SW 1271 (cell line): ENCODE measurements around the gene TMEM163.

Experiments
- DNase-seq, 2 experiments: peaks; one replicate each; lab custom pipeline; 2025; lab: John Stamatoyannopoulos, UW

The TMEM163 gene

DNA sequence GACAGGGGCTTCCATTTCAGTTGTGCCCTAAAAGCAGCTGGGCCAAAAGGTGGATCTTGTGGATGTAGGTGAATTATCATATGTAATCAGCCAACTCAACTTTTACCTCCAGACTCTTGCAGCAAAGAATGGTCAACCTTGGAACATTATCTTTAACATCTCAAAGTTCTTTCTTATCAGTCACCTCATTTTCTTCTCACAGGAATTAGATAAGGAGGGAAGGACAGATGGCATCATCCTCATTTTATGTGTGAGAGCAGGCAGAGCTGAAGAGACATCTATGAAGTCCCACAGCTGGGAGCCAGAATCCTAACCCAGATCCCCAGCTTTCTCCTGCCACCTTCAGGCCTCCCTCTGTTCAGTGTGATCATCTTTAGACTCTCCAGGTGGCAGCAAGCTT, 282.9 kb downstream of the TMEM163 start:
- DNase-seq, result no peak

- no peak for DNase-seq
Measured at GRCh38 chr2:134435505-134435904, 283.3 kb downstream of the TMEM163 start.

- no peak for DNase-seq
Measured at GRCh38 chr2:134433979-134434378, 284.8 kb downstream of the TMEM163 start.

GRCh38 chr2:134433469-134433868, 285.3 kb downstream of the TMEM163 start:
- DNase-seq, result no peak

DNA sequence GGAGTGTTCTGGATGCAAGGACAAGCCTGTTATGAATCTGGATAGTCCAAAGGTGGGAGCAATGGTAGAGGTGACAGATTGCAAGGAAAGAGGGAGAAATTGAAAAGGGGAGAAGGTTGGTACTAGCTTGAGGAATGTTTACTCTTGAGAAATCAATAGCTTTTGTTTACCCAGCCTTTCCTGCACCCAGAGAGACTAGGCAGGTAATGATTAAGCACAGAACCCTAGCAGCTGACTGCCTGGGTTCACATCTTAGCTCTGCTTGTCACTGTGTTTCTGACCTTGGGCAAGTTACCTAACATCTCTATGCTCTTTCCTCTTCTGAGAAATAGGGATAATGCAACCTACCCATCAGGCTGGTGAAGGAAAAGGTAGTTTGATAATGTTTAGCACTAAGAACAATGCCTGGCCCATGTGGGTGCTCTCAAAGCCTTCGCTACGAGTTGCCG, 286.3 kb downstream of the TMEM163 start:
- DNase-seq, result no peak

GRCh38 chr2:134431838-134432434, 286.9 kb downstream of the TMEM163 start:
- DNase-seq, result peak in 1 of 2 experiments; percentile 8

GRCh38 chr2:134429886-134430285, 288.9 kb downstream of the TMEM163 start:
- DNase-seq, result no peak

- no peak for DNase-seq
Measured at GRCh38 chr2:134426721-134427120, 292.1 kb downstream of the TMEM163 start.

GRCh38 chr2:134425724-134426496, 292.9 kb downstream of the TMEM163 start:
- DNase-seq, result no peak

- no peak for DNase-seq
Measured at GRCh38 chr2:134421556-134422328, 297.1 kb downstream of the TMEM163 start.

GRCh38 chr2:134420920-134421319, 297.9 kb downstream of the TMEM163 start:
- DNase-seq, result no peak

DNA sequence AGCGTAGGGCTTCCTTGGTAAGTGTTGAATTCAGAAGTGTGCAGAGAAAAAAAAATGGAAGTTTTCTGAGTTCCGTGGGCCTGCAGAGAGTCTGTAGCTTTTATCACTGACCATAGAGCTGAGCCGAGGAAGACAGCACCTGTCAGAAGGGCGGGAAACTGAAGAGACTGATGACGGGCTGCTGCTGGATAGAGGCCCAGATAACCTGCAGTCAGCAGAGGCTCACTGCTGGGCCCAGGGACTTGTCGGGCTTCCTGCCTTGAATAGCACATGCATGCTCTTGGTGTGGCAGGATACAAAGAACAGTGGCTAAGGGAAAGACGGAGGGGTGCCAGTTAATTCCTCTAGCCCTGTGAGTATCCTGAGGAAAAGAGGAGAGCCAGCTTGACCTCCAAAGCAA, 298.5 kb downstream of the TMEM163 start:
- DNase-seq, result no peak

DNA sequence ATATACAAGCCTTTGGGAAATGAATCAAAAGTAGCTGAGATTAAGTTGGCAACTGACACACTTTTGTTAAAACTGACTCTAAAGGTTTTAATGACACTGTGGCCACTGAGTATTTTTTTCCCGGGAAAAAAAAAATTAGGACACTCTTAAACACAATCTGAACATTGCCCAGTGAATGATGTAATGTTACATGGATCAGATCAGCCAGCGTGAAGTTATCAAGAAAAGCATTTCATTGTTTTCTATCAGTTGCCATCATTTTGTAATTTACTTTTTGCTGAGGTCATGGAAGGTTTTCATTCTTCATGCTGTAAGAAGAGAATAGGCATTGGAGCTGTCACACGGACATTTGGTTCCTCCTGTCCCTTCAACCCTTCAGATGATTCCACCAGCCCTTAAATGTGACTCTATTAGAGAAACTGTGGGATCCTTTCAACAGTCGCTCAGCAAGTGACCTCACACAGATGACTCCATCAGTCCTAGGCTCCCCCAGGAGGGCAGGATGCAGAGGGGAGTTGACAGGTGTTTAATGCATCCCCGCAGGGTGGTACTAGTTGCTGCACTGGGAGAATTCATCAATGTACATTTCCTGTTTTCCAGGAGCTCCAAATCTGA, 300.7 kb downstream of the TMEM163 start:
- no peak for DNase-seq

- no peak for DNase-seq
Measured at GRCh38 chr2:134416637-134417036, 302.2 kb downstream of the TMEM163 start.

GRCh38 chr2:134416018-134416417, 302.8 kb downstream of the TMEM163 start:
- DNase-seq, result no peak

DNA sequence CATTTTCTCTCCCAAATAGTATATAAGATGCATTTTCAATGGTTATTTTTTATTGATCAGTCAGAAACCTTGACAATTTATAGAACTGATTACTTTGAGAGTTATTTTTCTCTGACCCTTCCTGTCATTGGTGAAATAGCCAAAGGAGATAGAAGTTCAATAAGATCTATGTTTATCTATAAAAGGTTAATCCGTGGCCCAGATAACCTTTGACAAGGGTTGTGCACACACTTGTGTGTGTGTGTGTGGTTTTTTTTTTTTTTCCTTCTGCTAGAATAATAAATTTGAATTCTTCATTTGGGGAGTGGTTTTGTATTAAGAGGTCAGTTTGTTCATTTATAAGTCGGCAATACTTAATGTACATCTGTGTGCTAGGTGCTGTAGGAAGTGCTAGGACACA, 304.9 kb downstream of the TMEM163 start:
- DNase-seq, result no peak

- DNase-seq, result no peak
Measured at GRCh38 chr2:134413430-134413829, 305.4 kb downstream of the TMEM163 start.

DNA sequence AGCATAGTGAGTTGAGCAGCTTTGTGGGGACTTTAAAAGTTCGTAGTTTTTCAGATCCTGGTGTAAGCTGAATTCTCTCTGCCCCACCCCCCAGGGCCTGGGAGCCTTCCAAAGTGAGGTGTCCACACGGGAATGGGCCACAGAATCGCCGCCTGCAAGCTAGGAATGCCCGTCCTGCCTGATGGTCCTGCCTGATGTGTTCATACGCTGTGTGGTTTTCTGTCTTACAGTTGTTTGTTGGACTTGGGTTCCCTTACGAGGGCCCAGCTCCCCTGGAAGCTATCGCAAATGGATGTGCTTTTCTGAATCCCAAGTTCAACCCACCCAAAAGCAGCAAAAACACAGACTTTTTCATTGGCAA, 306.2 kb downstream of the TMEM163 start:
- DNase-seq, result no peak

DNA sequence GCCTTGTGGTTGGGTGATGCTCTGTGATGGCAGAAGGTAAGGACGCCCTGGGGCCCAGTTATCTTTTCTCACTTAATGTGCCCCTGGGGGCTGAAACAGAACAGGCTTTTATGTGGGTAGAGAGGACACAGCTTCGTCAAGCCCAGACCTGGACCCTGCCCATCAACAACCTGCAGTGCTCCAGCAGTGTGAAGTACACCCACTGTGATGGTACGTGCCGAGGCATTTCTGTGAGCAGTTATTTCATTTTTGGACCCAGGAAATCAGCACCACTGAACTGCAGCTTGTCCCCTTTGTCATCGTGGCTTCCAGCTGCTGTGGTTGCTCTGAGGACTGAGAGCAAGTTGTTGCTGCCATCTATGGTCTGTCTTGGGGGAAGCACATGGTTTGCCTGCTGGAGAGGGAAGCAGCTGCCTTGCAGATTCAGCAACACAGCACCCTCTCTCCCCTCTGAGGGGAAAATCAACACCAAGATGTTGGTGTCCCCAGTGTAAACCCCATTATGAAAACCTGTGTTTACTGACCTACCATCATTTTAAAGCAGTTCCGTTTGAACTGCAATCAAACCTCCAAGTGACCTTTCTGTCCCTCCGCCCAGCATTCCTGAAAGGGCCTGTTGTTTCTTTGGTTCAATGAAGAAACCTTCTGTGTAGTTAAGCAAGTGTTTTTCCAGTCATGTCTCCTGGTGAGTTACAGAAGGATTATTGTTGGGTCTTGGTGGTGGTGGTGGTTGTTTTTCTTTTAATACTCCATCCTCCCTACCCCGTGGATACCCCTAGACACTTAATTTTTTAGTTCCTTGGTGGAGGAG, 306.8 kb downstream of the TMEM163 start:
- peak in 1 of 2 experiments; percentile 42 for DNase-seq

DNA sequence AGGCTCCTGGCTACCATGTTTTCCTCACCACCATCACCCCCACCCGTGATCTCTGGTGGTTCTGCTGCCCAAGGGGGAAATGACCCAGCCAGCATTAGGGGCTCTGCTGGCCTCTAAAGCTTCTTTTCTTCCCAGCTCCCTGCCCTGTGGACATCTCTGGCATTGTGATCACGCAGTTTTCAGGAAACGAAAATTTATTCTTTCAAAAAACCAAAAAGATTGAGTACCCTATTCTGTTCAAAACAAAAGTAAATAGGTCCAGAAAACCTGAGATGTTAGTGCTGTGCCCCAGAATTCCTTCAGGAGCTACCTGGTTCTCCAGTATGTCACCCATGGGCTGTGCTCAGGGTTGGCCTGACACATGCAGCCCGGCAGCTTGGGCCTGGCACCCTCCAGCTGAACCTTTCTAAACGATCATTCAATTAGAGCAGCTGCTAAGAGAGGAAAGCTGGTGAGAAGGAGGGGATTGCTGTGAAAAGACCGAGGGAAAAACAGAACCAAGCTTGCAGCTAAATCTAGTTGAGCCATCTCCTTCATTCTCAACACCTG, 307.4 kb downstream of the TMEM163 start:
- DNase-seq, result no peak

DNA sequence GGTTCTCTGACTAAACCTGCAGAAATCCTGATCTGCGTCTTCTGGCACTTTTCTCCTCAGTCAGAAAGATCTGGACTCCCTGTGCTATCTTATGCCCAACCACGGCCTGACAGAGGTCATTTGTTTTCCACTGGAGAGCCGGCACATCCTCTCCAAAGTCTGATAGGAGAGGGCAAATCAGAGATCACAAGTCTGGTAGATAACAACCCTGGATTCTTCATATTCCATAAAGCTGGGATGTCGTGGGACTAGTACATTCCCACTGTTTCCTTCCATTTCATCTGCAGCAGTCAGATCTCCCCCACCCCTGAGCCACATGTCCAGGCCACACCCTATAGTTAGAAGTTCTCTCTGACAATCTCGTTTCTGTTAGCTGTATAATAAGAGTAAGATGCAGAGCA, 308.0 kb downstream of the TMEM163 start:
- DNase-seq, result no peak
